PC-3 (cell line): ENCODE measurements around the gene JARID2. TPM values are rescaled to one million over a fixed set of nuclear protein-coding genes. Genes with fewer than 3 reads are reported as not detected.

Experiments
- ATAC-seq: fragments of 200-7000 bp; cut with Tn5 transposase; 2 replicates; pipeline ENCODE4 v1.9.1; 2020; ENCODE audit warnings: mild to moderate bottlenecking, moderate library complexity
- BruUV-seq: library from RNA; stranded (reverse); fragments of 400-500 nt; replicated peaks from 2 replicates; lab custom pipeline; 2021; lab: Mats Ljungman, UMichigan
- CTCF ChIA-PET: fragments of 300-600 bp; sonication (Branson Sonifier 250); formaldehyde crosslinking; loops from one replicate; lab custom pipeline; 2022; ENCODE audit warnings: antibody characterized with exemption; lab: Charles Lee
- POLR2A ChIA-PET: fragments of 300-600 bp; sonication (Branson Sonifier 250); formaldehyde crosslinking; loops from one replicate; lab custom pipeline; 2022; ENCODE audit warnings: antibody characterized with exemption; ENCODE audit not compliant: unreplicated experiment; lab: Charles Lee
- DNase-seq: peaks from one replicate; pipeline ENCODE4 v3.0.0-alpha.2; 2015
- H2AFZ ChIP-seq: fragments of 300-600 bp; sonication (generic); 2 replicates; pipeline ENCODE4 v1.6.0; 2016; ENCODE audit warnings: antibody characterized with exemption, low read length
- H3F3A ChIP-seq: fragments of 300-600 bp; sonication (generic); one replicate; pipeline ENCODE4 v1.6.0; 2017; ENCODE audit warnings: antibody characterized with exemption, low read length, control low read depth, mild to moderate bottlenecking; ENCODE audit not compliant: unreplicated experiment
- H3K27ac ChIP-seq: fragments of 300-600 bp; sonication (generic); 2 replicates; pipeline ENCODE4 v1.5.1; 2016; ENCODE audit warnings: mild to moderate bottlenecking, low read length
- H3K27me3 ChIP-seq: fragments of 300-600 bp; sonication (generic); 2 replicates; pipeline ENCODE4 v1.6.1; 2016; ENCODE audit warnings: low read length, mixed read lengths
- H3K36me3 ChIP-seq: fragments of 300-600 bp; sonication (generic); 2 replicates; pipeline ENCODE4 v1.6.1; 2016; ENCODE audit warnings: low read depth, mixed run types, low read length, mixed read lengths
- H3K4me1 ChIP-seq: fragments of 300-600 bp; sonication (generic); 2 replicates; pipeline ENCODE4 v1.5.1; 2016; ENCODE audit warnings: low read length; ENCODE audit not compliant: insufficient read depth
- H3K4me2 ChIP-seq: fragments of 300-600 bp; sonication (generic); 2 replicates; pipeline ENCODE4 v1.6.0; 2016; ENCODE audit warnings: low read length
- H3K4me3 ChIP-seq: fragments of 300-600 bp; sonication (generic); 2 replicates; pipeline ENCODE4 v1.5.1; 2016; ENCODE audit warnings: mild to moderate bottlenecking, low read length, mixed read lengths
- H3K79me2 ChIP-seq: fragments of 300-600 bp; sonication (generic); 2 replicates; pipeline ENCODE4 v1.6.1; 2017; ENCODE audit warnings: low read length, mixed read lengths
- H3K9ac ChIP-seq: fragments of 300-600 bp; sonication (generic); 2 replicates; pipeline ENCODE4 v1.6.0; 2016; ENCODE audit warnings: mild to moderate bottlenecking, low read length
- H3K9me2 ChIP-seq: fragments of 300-600 bp; sonication (generic); replicated peaks from 2 replicates; pipeline ENCODE4 v1.6.1; 2016; ENCODE audit warnings: mixed run types, low read length, mixed read lengths
- H3K9me3 ChIP-seq: fragments of 300-600 bp; sonication (generic); 2 replicates; pipeline ENCODE4 v1.6.1; 2016; ENCODE audit warnings: low read length, mixed read lengths
- H4K20me1 ChIP-seq: fragments of 300-600 bp; sonication (generic); 2 replicates; pipeline ENCODE4 v1.6.1; 2016; ENCODE audit warnings: low read length, mixed read lengths
- EZH2 ChIP-seq: fragments of 300-600 bp; sonication (generic); IDR thresholded peaks from one replicate; pipeline ENCODE4 v1.6.1; 2017; ENCODE audit warnings: antibody characterized with exemption, mild to moderate bottlenecking, low read length; ENCODE audit not compliant: unreplicated experiment
- EZH2phosphoT487 ChIP-seq: fragments of 300-600 bp; sonication (generic); IDR thresholded peaks from 2 replicates; pipeline ENCODE4 v1.6.1; 2018; ENCODE audit warnings: mild to moderate bottlenecking, antibody characterized with exemption, low read length, borderline replicate concordance
- intact Hi-C: fragments of 100-400 bp; cut with micrococcal nuclease; formaldehyde crosslinking; loops from 2 replicates; pipeline ENCODE4 v1.9.0; 2023
- total RNA-seq: library from RNA; depleted of rRNA; stranded (reverse); fragments of >200 nt; gene quantifications from 2 replicates; pipeline ENCODE4 v1.2.3, GENCODE V29; 2014
- TF ChIP-seq, protein P1 (sequence below): fragments of 300-600 bp; sonication (generic); conservative IDR thresholded peaks from 2 replicates; pipeline ENCODE4 v1.5.1; 2017; ENCODE audit warnings: antibody characterized with exemption, low read depth, mild to moderate bottlenecking, low read length

JARID2 gene
- total RNA-seq, 1 experiment from 2014 or later, result 11.0 TPM

DNA sequence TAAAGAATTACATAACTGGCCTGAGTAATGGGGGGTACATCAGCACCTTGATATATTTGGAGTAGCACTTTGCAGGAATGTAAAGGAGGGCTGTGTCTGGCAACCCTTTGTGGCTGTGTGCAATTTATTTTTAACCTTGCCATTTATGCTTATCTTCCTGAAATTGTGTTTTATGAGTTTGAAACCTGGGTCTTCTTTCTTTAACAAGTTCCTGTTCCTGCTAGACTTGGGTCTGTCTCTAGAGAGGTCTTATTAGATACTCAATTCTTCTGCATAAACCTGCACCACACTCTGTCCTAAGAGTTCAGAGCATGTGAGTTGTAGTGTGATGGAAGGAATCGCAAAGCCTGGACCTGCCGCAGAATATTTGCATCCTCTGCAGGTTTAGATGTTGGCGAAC, 181.0 kb downstream of the JARID2 start:
- CTCF ChIA-PET, result no interaction called here
- H3K9me2 ChIP-seq, result no peaks in the 10 kb centered on the region
- intact Hi-C loops, result no loop called here

DNA sequence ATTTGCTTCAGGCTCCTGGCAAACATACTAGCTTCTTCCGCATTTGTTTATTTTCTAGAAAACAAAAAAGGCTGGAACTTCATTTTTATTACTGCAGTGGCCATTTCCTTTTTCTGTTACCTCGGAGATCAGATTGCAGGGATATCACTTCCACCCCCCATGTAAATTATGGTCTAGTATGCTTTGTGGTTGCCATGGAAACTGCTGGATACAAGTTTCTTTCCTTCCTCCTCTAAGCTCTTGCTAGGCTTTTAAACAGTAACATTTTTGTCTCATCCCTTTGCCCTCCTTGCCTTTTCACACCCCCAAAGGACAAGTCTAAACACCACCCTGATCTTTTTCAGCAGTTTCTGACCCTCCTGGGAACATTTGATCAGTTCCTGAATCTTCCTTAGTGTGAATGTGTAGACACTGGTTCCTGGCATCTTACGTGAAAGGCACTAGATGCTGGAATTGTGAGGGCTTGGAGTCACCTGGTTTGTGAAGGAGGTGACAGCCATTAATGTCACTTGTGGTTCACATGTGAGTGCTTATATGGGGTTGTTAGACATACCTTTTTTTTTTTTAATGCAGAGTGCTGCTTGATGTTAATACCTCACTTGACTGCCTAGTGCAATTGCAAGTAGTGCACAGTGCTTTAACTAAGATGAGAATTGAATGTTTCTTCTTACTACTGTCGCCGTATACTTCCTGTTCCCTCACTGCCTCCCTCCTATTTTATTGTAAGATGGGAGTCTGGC, 181.6 kb downstream of the JARID2 start:
- TF ChIP-seq EZH2 (no peak), EZH2phosphoT487 (no peak)
- TF ChIP-seq, protein P1, sequence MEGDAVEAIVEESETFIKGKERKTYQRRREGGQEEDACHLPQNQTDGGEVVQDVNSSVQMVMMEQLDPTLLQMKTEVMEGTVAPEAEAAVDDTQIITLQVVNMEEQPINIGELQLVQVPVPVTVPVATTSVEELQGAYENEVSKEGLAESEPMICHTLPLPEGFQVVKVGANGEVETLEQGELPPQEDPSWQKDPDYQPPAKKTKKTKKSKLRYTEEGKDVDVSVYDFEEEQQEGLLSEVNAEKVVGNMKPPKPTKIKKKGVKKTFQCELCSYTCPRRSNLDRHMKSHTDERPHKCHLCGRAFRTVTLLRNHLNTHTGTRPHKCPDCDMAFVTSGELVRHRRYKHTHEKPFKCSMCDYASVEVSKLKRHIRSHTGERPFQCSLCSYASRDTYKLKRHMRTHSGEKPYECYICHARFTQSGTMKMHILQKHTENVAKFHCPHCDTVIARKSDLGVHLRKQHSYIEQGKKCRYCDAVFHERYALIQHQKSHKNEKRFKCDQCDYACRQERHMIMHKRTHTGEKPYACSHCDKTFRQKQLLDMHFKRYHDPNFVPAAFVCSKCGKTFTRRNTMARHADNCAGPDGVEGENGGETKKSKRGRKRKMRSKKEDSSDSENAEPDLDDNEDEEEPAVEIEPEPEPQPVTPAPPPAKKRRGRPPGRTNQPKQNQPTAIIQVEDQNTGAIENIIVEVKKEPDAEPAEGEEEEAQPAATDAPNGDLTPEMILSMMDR, result no peak
- peaks cover 26% of the 10 kb centered on the region for H3K4me1 ChIP-seq
- H3K79me2 ChIP-seq, result peaks cover 68% of the 10 kb centered on the region
- no peaks in the 10 kb centered on the region for H4K20me1 ChIP-seq
- ChIA-PET POLR2A (no interaction called here), CTCF (no interaction called here)
- no peak overlapping the region for H2AFZ ChIP-seq
- H3F3A ChIP-seq, result no peaks in the 10 kb centered on the region
- no peak for DNase-seq
- no TSS peak for BruUV-seq
- no peaks in the 10 kb centered on the region for H3K36me3 ChIP-seq
- no peak overlapping the region for H3K4me2 ChIP-seq
- H3K9me3 ChIP-seq, result no peaks in the 10 kb centered on the region
- no peak for ATAC-seq
- no peak overlapping the region for H3K4me3 ChIP-seq
- intact Hi-C loops, result no loop called here
- no peaks in the 10 kb centered on the region for H3K9me2 ChIP-seq
- H3K9ac ChIP-seq, result no peak overlapping the region
- H3K27me3 ChIP-seq, result no peaks in the 10 kb centered on the region
- H3K27ac ChIP-seq, result no peak overlapping the region

More for the DNA sequence above, 181.0 kb downstream of the JARID2 start:
- H3K27ac ChIP-seq, result no peak overlapping the region
- BruUV-seq, result no TSS peak
- ATAC-seq (no peak), DNase-seq (no peak)
- H3K4me3 ChIP-seq, result no peak overlapping the region
- H3F3A ChIP-seq, result no peaks in the 10 kb centered on the region
- TF ChIP-seq, protein P1, result no peak
- TF ChIP-seq EZH2phosphoT487 (no peak), EZH2 (no peak)
- 0 out of 2 replicates have a peak, but pooled peaks cover 6% of the 10 kb centered on the region for H4K20me1 ChIP-seq
- peaks cover 69% of the 10 kb centered on the region for H3K79me2 ChIP-seq
- no peaks in the 10 kb centered on the region for H3K27me3 ChIP-seq
- no peak overlapping the region for H3K4me2 ChIP-seq
- no peaks in the 10 kb centered on the region for H3K9me3 ChIP-seq
- peaks cover 20% of the 10 kb centered on the region for H3K4me1 ChIP-seq
- POLR2A ChIA-PET, result no interaction called here
- no peak overlapping the region for H2AFZ ChIP-seq
- no peaks in the 10 kb centered on the region for H3K36me3 ChIP-seq
- H3K9ac ChIP-seq, result no peak overlapping the region
